Measurements from ENCODE around the gene FOXP1. TPM values are rescaled to one million over a fixed set of nuclear protein-coding genes. Genes with fewer than 3 reads are reported as not detected.

The FOXP1 gene
- total and polyA plus RNA-seq, 7 experiments from 2014 or later, result 104 to 537 (median 444) TPM

DNA sequence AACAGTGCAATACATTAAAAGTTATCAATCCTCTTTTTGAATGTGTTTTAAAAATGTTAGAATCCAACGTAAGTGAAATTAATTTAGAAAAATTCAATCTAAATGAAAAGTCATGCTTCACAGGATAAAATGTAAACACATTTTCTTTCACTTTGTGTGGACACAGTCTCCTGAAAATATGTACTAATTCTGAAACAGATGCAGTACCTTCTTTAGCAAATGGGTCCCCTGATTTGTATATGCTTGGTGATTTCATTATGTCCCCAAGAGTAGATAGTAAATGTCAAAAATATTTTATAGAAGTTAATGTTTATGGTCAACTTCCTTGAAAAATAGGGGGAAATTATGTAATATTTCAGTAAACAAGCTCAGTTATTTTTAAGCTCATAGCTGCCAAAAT, 28.9 kb downstream of the FOXP1 start:
- no peak overlapping the region for H3K27ac ChIP-seq (ENCODE audit: low read depth, low read length)
- DNase-seq, result no peak
- CTCF ChIA-PET, result no interaction called here
- H3K36me3 ChIP-seq (ENCODE audit: control insufficient read depth in 2 of 3, insufficient read depth in 3 of 3, low read length in 3 of 3), result no peaks in the 10 kb centered on the region
- peaks cover 0 to 15% (median 7%) of the 10 kb centered on the region in 5 donors for H3K36me3 Mint-ChIP-seq
- intact Hi-C loops (cut with micrococcal nuclease), result no loop called here
- ATAC-seq, result no peak
- no peak overlapping the region for H3K27ac Mint-ChIP-seq
- no peaks in the 10 kb centered on the region for H3K9me3 ChIP-seq (ENCODE audit: control insufficient read depth in 2 of 3, low read length in 3 of 3)
- H3K4me1 ChIP-seq (ENCODE audit: control insufficient read depth in 2 of 2, insufficient read depth in 2 of 2, low read length in 2 of 2), result no peaks in the 10 kb centered on the region
- peaks cover 0 to 5% (median 0%) of the 10 kb centered on the region in 7 donors for H3K4me1 Mint-ChIP-seq
- H3K27me3 ChIP-seq (ENCODE audit: control insufficient read depth in 2 of 2, insufficient read depth in 2 of 2, low read length in 2 of 2), result no peaks in the 10 kb centered on the region
- H3K4me3 ChIP-seq (ENCODE audit: low read length), result no peak overlapping the region
- POLR2A ChIA-PET, result no interaction called here
- peaks cover 0 to 2% (median 0%) of the 10 kb centered on the region in 11 donors for H3K9me3 Mint-ChIP-seq
- H3K27me3 Mint-ChIP-seq, result peaks cover 0 to 4% (median 0%) of the 10 kb centered on the region in 5 donors
- no peak overlapping the region for H3K4me3 Mint-ChIP-seq

DNA sequence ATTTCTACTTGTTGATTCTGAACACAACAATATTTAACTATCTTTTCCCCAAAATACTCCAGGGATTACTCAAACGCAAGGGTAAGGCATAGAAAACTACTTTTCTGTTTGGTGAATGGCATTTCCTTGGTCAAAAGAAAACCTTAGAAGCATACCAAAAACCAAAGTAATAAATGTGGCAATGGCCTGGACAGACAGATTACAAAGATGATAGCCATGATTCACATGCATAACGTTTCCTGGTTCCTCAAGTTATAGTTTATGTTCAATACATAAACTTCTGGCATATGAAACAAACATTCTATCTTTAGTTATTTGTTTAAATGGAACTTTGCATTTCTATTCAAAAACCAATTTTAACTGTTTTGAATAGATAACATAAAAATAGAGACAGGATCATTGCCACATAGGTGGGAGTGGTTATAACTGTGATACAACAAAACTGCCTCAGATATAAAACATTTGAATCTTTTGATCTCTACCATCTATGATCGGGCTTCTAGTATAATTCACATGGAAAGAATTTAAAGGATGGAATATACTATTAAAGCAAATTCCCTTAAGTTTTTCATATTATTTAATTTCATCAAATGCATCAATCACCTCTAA, 32.1 kb downstream of the FOXP1 start:
- CTCF ChIA-PET, result no interaction called here
- no peaks in the 10 kb centered on the region for H3K27me3 ChIP-seq (ENCODE audit: control insufficient read depth in 2 of 2, insufficient read depth in 2 of 2, low read length in 2 of 2)
- peaks cover 0 to 8% (median 3%) of the 10 kb centered on the region in 5 donors for H3K36me3 Mint-ChIP-seq
- H3K27me3 Mint-ChIP-seq, result peaks cover 0 to 4% (median 0%) of the 10 kb centered on the region in 5 donors
- H3K36me3 ChIP-seq (ENCODE audit: control insufficient read depth in 2 of 3, insufficient read depth in 3 of 3, low read length in 3 of 3), result no peaks in the 10 kb centered on the region
- intact Hi-C loops (cut with micrococcal nuclease), result no loop called here
- H3K4me1 Mint-ChIP-seq, result peaks cover 0 to 5% (median 0%) of the 10 kb centered on the region in 7 donors
- no peaks in the 10 kb centered on the region for H3K9me3 Mint-ChIP-seq
- H3K4me3 Mint-ChIP-seq, result no peak overlapping the region
- no peak overlapping the region for H3K27ac ChIP-seq (ENCODE audit: low read depth, low read length)
- no peak overlapping the region for H3K4me3 ChIP-seq (ENCODE audit: low read length)
- DNase-seq (no peak), ATAC-seq (no peak)
- POLR2A ChIA-PET, result no interaction called here
- H3K4me1 ChIP-seq (ENCODE audit: control insufficient read depth in 2 of 2, insufficient read depth in 2 of 2, low read length in 2 of 2), result no peaks in the 10 kb centered on the region
- H3K27ac Mint-ChIP-seq, result peak overlapping the region in 1 of 9 donors; percentile 20
- no peaks in the 10 kb centered on the region for H3K9me3 ChIP-seq (ENCODE audit: control insufficient read depth in 2 of 3, low read length in 3 of 3)

DNA sequence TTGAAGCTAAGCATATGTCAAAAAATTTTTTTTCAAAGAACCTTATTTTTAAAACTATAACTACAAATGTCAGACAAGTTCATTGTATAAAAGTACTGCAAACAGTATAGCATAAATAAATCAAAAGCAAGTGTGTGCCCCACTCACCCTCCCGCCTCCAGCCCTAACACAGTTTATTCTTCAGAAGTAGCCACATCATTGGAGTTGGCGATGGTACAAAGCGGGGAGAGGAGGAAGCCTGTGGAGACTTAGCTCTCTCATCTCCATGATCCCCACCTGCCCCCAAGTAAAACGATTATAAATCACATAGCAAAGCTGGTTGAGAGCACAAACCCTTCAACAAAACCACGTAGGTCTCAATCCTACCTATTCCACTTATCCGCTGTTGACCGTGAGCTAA, 33.6 kb downstream of the FOXP1 start:
- H3K4me3 ChIP-seq (ENCODE audit: low read length), result no peak overlapping the region
- Mint-ChIP-seq H3K27me3 (peaks cover 0 to 4% (median 0%) of the 10 kb centered on the region in 5 donors), H3K4me3 (no peak overlapping the region), H3K9me3 (no peaks in the 10 kb centered on the region), H3K4me1 (peaks cover 0 to 5% (median 0%) of the 10 kb centered on the region in 7 donors), H3K27ac (no peak overlapping the region), H3K36me3 (peaks cover 0 to 8% (median 3%) of the 10 kb centered on the region in 5 donors)
- POLR2A ChIA-PET, result interaction anchor here (0.6 kb wide), 1 partner anchor 9 kb away, joined by 3 read pairs; no protein-coding TSS in a partner anchor
- H3K27ac ChIP-seq (ENCODE audit: low read depth, low read length), result no peak overlapping the region
- no peaks in the 10 kb centered on the region for H3K27me3 ChIP-seq (ENCODE audit: control insufficient read depth in 2 of 2, insufficient read depth in 2 of 2, low read length in 2 of 2)
- intact Hi-C loops (cut with micrococcal nuclease), result no loop called here
- no peaks in the 10 kb centered on the region for H3K9me3 ChIP-seq (ENCODE audit: control insufficient read depth in 2 of 3, low read length in 3 of 3)
- DNase-seq (no peak), ATAC-seq (no peak)
- H3K36me3 ChIP-seq (ENCODE audit: control insufficient read depth in 2 of 3, insufficient read depth in 3 of 3, low read length in 3 of 3), result no peaks in the 10 kb centered on the region
- CTCF ChIA-PET, result no interaction called here
- H3K4me1 ChIP-seq (ENCODE audit: control insufficient read depth in 2 of 2, insufficient read depth in 2 of 2, low read length in 2 of 2), result no peaks in the 10 kb centered on the region

DNA sequence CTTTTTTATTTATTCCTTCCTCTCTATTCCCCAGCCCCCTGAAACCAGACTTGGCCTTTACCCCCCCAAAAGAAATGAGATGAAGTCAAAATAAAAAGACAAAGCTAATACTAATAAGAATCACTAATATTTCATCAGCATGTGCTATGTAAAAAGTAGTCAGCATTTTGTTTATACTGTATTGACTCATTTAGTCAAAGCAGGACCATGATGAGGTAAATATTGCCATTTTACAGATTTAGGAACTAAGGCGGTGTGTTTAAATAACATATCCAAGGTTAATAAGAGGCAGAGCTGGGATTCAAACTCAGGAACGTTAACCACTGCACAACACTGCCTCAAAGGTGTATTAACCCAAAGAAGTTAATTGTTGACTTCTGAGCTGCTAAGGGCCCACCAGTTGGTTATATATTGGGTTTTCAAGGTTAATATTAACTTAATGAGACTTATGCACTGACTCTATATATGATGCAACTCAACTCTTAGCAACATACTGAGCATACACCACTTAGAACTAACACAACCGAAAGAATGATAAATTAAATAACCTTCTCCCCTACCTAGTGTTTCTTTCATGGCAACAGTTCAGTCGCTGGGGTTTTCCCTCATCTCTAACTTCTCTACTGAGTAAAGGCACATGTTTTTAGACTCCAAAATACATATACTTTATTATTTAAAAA, 34.7 kb downstream of the FOXP1 start:
- H3K27ac ChIP-seq (ENCODE audit: low read depth, low read length), result no peak overlapping the region
- DNase-seq, result no peak
- Mint-ChIP-seq H3K27ac (no peak overlapping the region), H3K9me3 (no peaks in the 10 kb centered on the region), H3K4me3 (no peak overlapping the region), H3K4me1 (peaks cover 0 to 8% (median 0%) of the 10 kb centered on the region in 7 donors), H3K27me3 (peaks cover 0 to 4% (median 0%) of the 10 kb centered on the region in 5 donors), H3K36me3 (peaks cover 0 to 8% (median 3%) of the 10 kb centered on the region in 5 donors)
- H3K4me1 ChIP-seq (ENCODE audit: control insufficient read depth in 2 of 2, insufficient read depth in 2 of 2, low read length in 2 of 2), result no peaks in the 10 kb centered on the region
- H3K36me3 ChIP-seq (ENCODE audit: control insufficient read depth in 2 of 3, insufficient read depth in 3 of 3, low read length in 3 of 3), result no peaks in the 10 kb centered on the region
- no peak for ATAC-seq
- H3K4me3 ChIP-seq (ENCODE audit: low read length), result no peak overlapping the region
- H3K27me3 ChIP-seq (ENCODE audit: control insufficient read depth in 2 of 2, insufficient read depth in 2 of 2, low read length in 2 of 2), result no peaks in the 10 kb centered on the region
- intact Hi-C loops (cut with micrococcal nuclease), result no loop called here
- H3K9me3 ChIP-seq (ENCODE audit: control insufficient read depth in 2 of 3, low read length in 3 of 3), result no peaks in the 10 kb centered on the region
- ChIA-PET CTCF (no interaction called here), POLR2A (interaction anchor here (0.6 kb wide), 1 partner anchor 70 kb away, joined by 3 read pairs; no protein-coding TSS in a partner anchor)

DNA sequence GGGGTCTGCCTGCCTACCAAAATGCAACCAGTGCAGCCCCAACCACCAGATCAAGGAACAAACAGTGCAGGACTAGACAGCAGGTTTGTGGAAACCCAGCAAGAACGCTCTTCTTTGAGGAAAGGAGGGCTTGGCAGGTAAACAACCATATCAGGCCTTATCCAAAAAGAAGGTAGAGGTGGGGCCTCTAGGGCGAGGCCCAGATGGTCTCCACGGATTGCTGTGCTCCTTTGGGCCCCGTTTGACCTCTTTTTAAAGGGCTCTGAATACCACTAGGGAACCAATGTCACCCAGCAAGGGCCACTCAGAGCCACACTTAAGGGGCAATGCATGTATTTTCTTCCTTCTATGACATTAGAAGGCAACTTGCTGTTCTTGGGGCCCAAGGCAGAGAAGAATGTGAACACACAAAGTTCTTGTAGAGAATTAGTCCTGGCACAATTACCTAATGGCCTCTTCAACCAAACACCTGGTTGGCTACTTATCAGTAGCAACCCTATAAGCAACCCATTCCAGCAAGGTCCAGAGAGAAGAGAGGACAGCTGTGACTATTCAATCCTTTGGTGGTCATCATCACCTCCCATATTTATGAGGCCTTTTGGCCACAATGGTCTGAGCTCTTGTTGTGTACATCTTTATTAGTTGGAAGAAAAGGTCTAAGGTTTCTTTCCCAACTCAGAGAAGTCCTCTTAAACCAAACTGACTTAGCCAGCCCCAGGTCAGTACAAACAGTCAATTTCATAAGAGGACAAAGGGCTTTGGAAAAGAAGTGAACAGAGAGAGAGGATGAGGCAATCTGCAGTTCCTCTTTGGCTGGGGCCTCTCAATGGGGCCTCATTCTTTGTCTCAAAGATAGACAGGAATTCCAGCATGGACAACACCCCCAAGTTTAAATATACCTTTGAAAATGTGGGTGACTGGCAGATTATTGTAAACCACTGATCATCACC, 36.0 kb downstream of the FOXP1 start:
- no peak for DNase-seq
- no peaks in the 10 kb centered on the region for H3K9me3 Mint-ChIP-seq
- peaks cover 0 to 5% (median 0%) of the 10 kb centered on the region in 5 donors for H3K27me3 Mint-ChIP-seq
- peaks cover 0 to 14% (median 5%) of the 10 kb centered on the region in 7 donors for H3K4me1 Mint-ChIP-seq
- peaks cover 0 to 8% (median 3%) of the 10 kb centered on the region in 5 donors for H3K36me3 Mint-ChIP-seq
- intact Hi-C loops (cut with micrococcal nuclease), result no loop called here
- Histone ChIP-seq H3K36me3 (ENCODE audit: control insufficient read depth in 2 of 3, insufficient read depth in 3 of 3, low read length in 3 of 3) (no peaks in the 10 kb centered on the region), H3K4me1 (ENCODE audit: control insufficient read depth in 2 of 2, insufficient read depth in 2 of 2, low read length in 2 of 2) (no peaks in the 10 kb centered on the region), H3K27me3 (ENCODE audit: control insufficient read depth in 2 of 2, insufficient read depth in 2 of 2, low read length in 2 of 2) (no peaks in the 10 kb centered on the region), H3K9me3 (ENCODE audit: control insufficient read depth in 2 of 3, low read length in 3 of 3) (no peaks in the 10 kb centered on the region), H3K27ac (ENCODE audit: low read depth, low read length) (no peak overlapping the region), H3K4me3 (ENCODE audit: low read length) (no peak overlapping the region)
- ChIA-PET POLR2A (no interaction called here), CTCF (interaction anchor here (0.6 kb wide), 1 partner anchor 11 kb away, joined by 4 read pairs; no protein-coding TSS in a partner anchor)
- H3K27ac Mint-ChIP-seq, result no peak overlapping the region
- peak; percentile 64 for ATAC-seq
- H3K4me3 Mint-ChIP-seq, result no peak overlapping the region

DNA sequence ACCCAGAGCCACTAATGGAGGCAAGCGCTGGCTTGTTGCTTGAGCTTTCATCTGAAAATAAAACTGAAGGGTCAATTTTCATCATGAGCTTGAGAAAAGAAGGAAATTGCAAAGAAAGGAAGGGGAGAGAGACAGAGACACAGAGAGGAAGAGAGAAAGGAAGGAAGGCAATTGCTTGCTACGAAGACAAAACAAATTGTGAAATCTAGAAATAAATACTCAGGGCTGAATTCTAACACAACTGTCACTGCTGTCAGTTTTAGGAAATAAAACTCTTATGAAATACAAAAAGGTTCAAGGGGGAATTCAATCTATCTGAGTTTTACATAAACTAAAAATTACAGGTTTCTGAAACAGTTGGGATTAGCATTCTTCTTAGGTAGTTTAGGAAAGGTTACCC, 36.7 kb downstream of the FOXP1 start:
- intact Hi-C loops (cut with micrococcal nuclease), result no loop called here
- Mint-ChIP-seq H3K4me1 (peaks cover 0 to 21% (median 10%) of the 10 kb centered on the region in 7 donors), H3K36me3 (peaks cover 0 to 7% (median 3%) of the 10 kb centered on the region in 5 donors), H3K27ac (no peak overlapping the region), H3K4me3 (no peak overlapping the region), H3K27me3 (peaks cover 0 to 7% (median 0%) of the 10 kb centered on the region in 5 donors), H3K9me3 (no peaks in the 10 kb centered on the region)
- Histone ChIP-seq H3K27me3 (ENCODE audit: control insufficient read depth in 2 of 2, insufficient read depth in 2 of 2, low read length in 2 of 2) (no peaks in the 10 kb centered on the region), H3K9me3 (ENCODE audit: control insufficient read depth in 2 of 3, low read length in 3 of 3) (no peaks in the 10 kb centered on the region), H3K4me3 (ENCODE audit: low read length) (no peak overlapping the region), H3K36me3 (ENCODE audit: control insufficient read depth in 2 of 3, insufficient read depth in 3 of 3, low read length in 3 of 3) (no peaks in the 10 kb centered on the region), H3K27ac (ENCODE audit: low read depth, low read length) (no peak overlapping the region), H3K4me1 (ENCODE audit: control insufficient read depth in 2 of 2, insufficient read depth in 2 of 2, low read length in 2 of 2) (no peaks in the 10 kb centered on the region)
- DNase-seq, result no peak
- CTCF ChIA-PET, result interaction anchor here (0.6 kb wide), 1 partner anchor 11 kb away, joined by 4 read pairs; no protein-coding TSS in a partner anchor
- POLR2A ChIA-PET, result no interaction called here
- no peak for ATAC-seq

All from naive thymus-derived CD4-positive, alpha-beta T cell (primary cell).